HepG2 (cell line): ENCODE data around the gene C11orf58. TPM values are rescaled to one million over a fixed set of nuclear protein-coding genes. Genes with fewer than 3 reads are reported as not detected.

ENCODE experiments used
- ATAC-seq: fragments of 200-7000 bp; cut with Tn5 transposase; 3 replicates; pipeline ENCODE4 v1.9.1; 2020; ENCODE audit warnings: mild to moderate bottlenecking, moderate library complexity
- BruUV-seq: library from RNA; stranded (reverse); fragments of 400-500 nt; replicated peaks from 2 replicates; lab custom pipeline; 2021; lab: Mats Ljungman, UMichigan
- CTCF ChIA-PET: fragments of 300-600 bp; formaldehyde crosslinking; extraction: SDS; loops from one replicate; lab custom pipeline; 2021; ENCODE audit warnings: low total read pairs, inconsistent platforms, low intra/inter-chr PET ratio; lab: Yijun Ruan, JAX
- POLR2A ChIA-PET: fragments of 350-600 bp; sonication (Branson Sonifier 250); formaldehyde crosslinking; loops from one replicate; lab custom pipeline; 2020; ENCODE audit warnings: antibody characterized with exemption, inconsistent platforms; lab: Yijun Ruan, JAX
- DNase-seq: peaks from one replicate; pipeline ENCODE4 v3.0.0-alpha.2; 2015; ENCODE audit warnings: low spot score
- FAIRE-seq: peaks from 3 replicates; lab custom pipeline; 2011; peaks lifted over from hg19 to GRCh38; lab: Jason Lieb, UNC
- H2AFZ ChIP-seq: one replicate; pipeline ENCODE4 v1.6.1; 2011; ENCODE audit warnings: low read length, inconsistent platforms
- H3K27ac ChIP-seq: fragments of 300-600 bp; 3 replicates; pipeline ENCODE4 v1.8.0; 2011; ENCODE audit warnings: mixed run types, mild to moderate bottlenecking, mixed read lengths, low read length, inconsistent platforms; ENCODE audit not compliant: insufficient read depth; ENCODE audit errors: extremely low read length
- H3K27me3 ChIP-seq, 2 experiments: fragments of 200-600 bp in 1 of 2; 2 replicates in 1 of 2; 3 replicates in 1 of 2; pipeline versions ENCODE4 v1.6.0 to v1.8.0; 2011; ENCODE audit warnings: low read length in 2 of 2, mild to moderate bottlenecking in 2 of 2, moderate library complexity in 2 of 2, inconsistent platforms in 1 of 2; ENCODE audit not compliant: insufficient read depth in 2 of 2, control insufficient read depth in 1 of 2
- H3K36me3 ChIP-seq, 2 experiments: fragments of 200-600 bp in 1 of 2; replicated peaks in 1 of 2; 2 replicates in 1 of 2; 3 replicates in 1 of 2; pipeline versions ENCODE4 v1.5.1 to v1.8.0; 2011; ENCODE audit warnings: low read length in 2 of 2, inconsistent platforms in 1 of 2; ENCODE audit not compliant: insufficient read depth in 2 of 2, control insufficient read depth in 1 of 2
- H3K4me1 ChIP-seq: 2 replicates; pipeline ENCODE4 v1.5.1; 2012; ENCODE audit warnings: low read length, inconsistent platforms; ENCODE audit not compliant: insufficient read depth
- H3K4me2 ChIP-seq: 2 replicates; pipeline ENCODE4 v1.6.0; 2011; ENCODE audit warnings: low read depth, low read length, inconsistent platforms
- H3K4me3 ChIP-seq, 3 experiments: fragments of 200-600 bp in 1 of 3; sonication (generic), shearing (Covaris generic) in 1 of 3; replicated peaks in 1 of 3; 2 replicates each; pipeline ENCODE4 v1.5.1; 2011 to 2016; ENCODE audit warnings: low read length in 3 of 3, inconsistent platforms in 2 of 3, low read depth in 2 of 3, mild to moderate bottlenecking in 2 of 3, control low read depth in 1 of 3, mixed read lengths in 1 of 3; ENCODE audit not compliant: insufficient read depth in 1 of 3
- H3K79me2 ChIP-seq: one replicate; pipeline ENCODE4 v1.6.1; 2011; ENCODE audit warnings: low read length, inconsistent platforms; ENCODE audit not compliant: insufficient read depth
- H3K9ac ChIP-seq: 2 replicates; pipeline ENCODE4 v1.6.0; 2011; ENCODE audit warnings: mild to moderate bottlenecking, low read depth, low read length, inconsistent platforms; ENCODE audit not compliant: insufficient read depth
- H3K9me3 ChIP-seq: 2 replicates; pipeline ENCODE4 v1.5.1; 2012; ENCODE audit warnings: mild to moderate bottlenecking, low read length
- H4K20me1 ChIP-seq: 2 replicates; pipeline ENCODE4 v1.6.0; 2011; ENCODE audit warnings: inconsistent platforms, mild to moderate bottlenecking, low read length, moderate library complexity; ENCODE audit not compliant: insufficient read depth
- HIC2 ChIP-seq: sonication (generic); formaldehyde crosslinking; IDR thresholded peaks from 2 replicates; pipeline ENCODE4 v1.9.0; 2022; ENCODE audit warnings: low read depth, missing genetic modification reagents
- MLX ChIP-seq: IDR thresholded peaks from 2 replicates; pipeline ENCODE4 v1.6.1; 2016
- MXD4 ChIP-seq: IDR thresholded peaks from 2 replicates; pipeline ENCODE4 v1.6.1; 2016; ENCODE audit warnings: mild to moderate bottlenecking, missing biosample characterization, missing genetic modification reagents
- NCOA1 ChIP-seq: sonication (generic); formaldehyde crosslinking; IDR thresholded peaks from 2 replicates; pipeline ENCODE4 v1.9.0; 2021; ENCODE audit warnings: missing genetic modification reagents
- PHB2 ChIP-seq: fragments of 450-650 bp; IDR thresholded peaks from 2 replicates; pipeline ENCODE4 v1.6.1; 2018; ENCODE audit not compliant: partially characterized antibody
- RAD21 ChIP-seq: fragments of 450-650 bp; formaldehyde crosslinking; IDR thresholded peaks from 2 replicates; pipeline ENCODE4 v1.5.0; 2020; ENCODE audit warnings: mild to moderate bottlenecking
- SMC3 ChIP-seq: IDR thresholded peaks from 2 replicates; pipeline ENCODE4 v1.6.1; 2011; ENCODE audit warnings: low read length, improper control_type of control experiment
- TAF15 ChIP-seq: fragments of 200-400 bp; formaldehyde crosslinking; IDR thresholded peaks from one replicate; pipeline ENCODE4 v1.6.1; 2018; ENCODE audit warnings: mild to moderate bottlenecking, low read depth, low read length; ENCODE audit not compliant: poor library complexity, severe bottlenecking
- ZNF441 ChIP-seq: sonication (generic); formaldehyde crosslinking; IDR thresholded peaks from 2 replicates; pipeline ENCODE4 v1.7.0; 2021; ENCODE audit warnings: missing genetic modification reagents, borderline replicate concordance
- ZNF570 ChIP-seq: sonication (generic); formaldehyde crosslinking; IDR thresholded peaks from 2 replicates; pipeline ENCODE4 v1.4.0; 2020; ENCODE audit warnings: mild to moderate bottlenecking, missing genetic modification reagents, borderline replicate concordance
- WGBS: methylation state at CpG from one replicate; pipeline ENCODE4 v1.1.6; 2017; ENCODE audit warnings: low lambda C conversion rate; 5-methylcytosine and 5-hydroxymethylcytosine counted together
- in situ Hi-C: cut with HindIII; loops from 2 replicates; pipeline ENCODE4 v1.10.0; 2017; ENCODE audit warnings: low pct_unique_long_range_greater_than_20kb; ENCODE audit not compliant: extremely low pct_ligation_motif_present
- intact Hi-C: fragments of 100-400 bp; cut with micrococcal nuclease; formaldehyde crosslinking; loops from one replicate; pipeline ENCODE4 v1.10.0; 2022; ENCODE audit not compliant: unreplicated experiment
- polyA plus RNA-seq, 8 experiments: library from polyadenylated mRNA; depleted of rRNA in 3 of 8; stranded (reverse) in 7 of 8; unstranded in 1 of 8; fragments of >200 nt; fragmentation: Illumina TruSeq in 4 of 8; extraction: Trizol in 4 of 8; gene quantifications; 2 replicates each; pipeline versions ENCODE4 v1.2.1 to v1.2.3, GENCODE V29; 2011 to 2016; ENCODE audit warnings: low read depth in 4 of 8, missing spikeins in 1 of 8, mixed read lengths in 1 of 8; ENCODE audit not compliant: insufficient read depth in 1 of 8
- total RNA-seq, 5 experiments: library from RNA; depleted of rRNA; stranded (reverse); fragments of >200 nt; fragmentation: Illumina TruSeq; extraction: Trizol; gene quantifications; 2 replicates each; pipeline ENCODE4 v1.2.3, GENCODE V29; 2016; ENCODE audit warnings: low read depth in 1 of 5

C11orf58 gene
- total and polyA plus RNA-seq, 2 of the 13 experiments (the other 11 are each of a cell fraction or from before 2014, with no cell fraction given) = 83.8 to 167 TPM

DNA sequence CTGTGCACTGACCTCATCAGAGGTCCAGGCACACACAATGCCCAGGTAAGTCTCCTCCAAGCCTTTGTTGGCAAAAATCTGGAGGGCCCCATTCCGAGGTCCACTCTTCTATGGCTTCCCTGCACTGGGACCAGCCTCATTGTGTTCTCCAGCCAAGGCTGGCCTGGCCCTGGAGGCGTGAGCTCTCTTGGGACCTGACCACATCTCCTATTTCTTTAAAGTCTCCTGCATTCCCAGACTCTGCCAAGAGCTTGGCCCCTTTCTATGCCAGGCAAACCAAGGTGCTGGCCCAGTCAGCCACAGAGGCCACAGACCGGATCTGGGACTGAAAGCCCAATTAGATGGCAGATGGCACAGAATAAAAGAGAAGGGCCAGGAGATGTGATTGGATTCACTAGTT is 55.1 kb downstream of the C11orf58 start:
- Histone ChIP-seq H2AFZ (no peak overlapping the region), H3K9me3 (no peaks in the 10 kb centered on the region), H3K36me3 (peaks cover 21 to 37% of the 10 kb centered on the region in 2 experiments; a peak in 4 of 5 replicates), H3K9ac (no peak overlapping the region), H4K20me1 (no peaks in the 10 kb centered on the region), H3K27ac (no peak overlapping the region), H3K4me1 (peaks cover 2% of the 10 kb centered on the region), H3K4me3 (no peak overlapping the region), H3K27me3 (no peaks in the 10 kb centered on the region), H3K79me2 (no peaks in the 10 kb centered on the region), H3K4me2 (no peak overlapping the region)
- TF ChIP-seq ZNF570 (CRISPR knock-in tag) (no peak), SMC3 (no peak), PHB2 (no peak), HIC2 (CRISPR knock-in tag) (no peak), TAF15 (no peak), NCOA1 (CRISPR knock-in tag) (no peak), MXD4 (CRISPR knock-in tag) (no peak), ZNF441 (no peak), RAD21 (CRISPR knock-in tag) (no peak), MLX (CRISPR knock-in tag) (no peak)
- DNase-seq = no peak
- FAIRE-seq = no peak
- in situ Hi-C loops (no loop called here), intact Hi-C loops (no loop called here)
- ChIA-PET POLR2A (no interaction called here), CTCF (no interaction called here)
- ATAC-seq = no peak
- 92% methylated on average over 3 of the region's 3 CpGs for WGBS
- BruUV-seq = no TSS peak
